ENCODE data around the gene FOXK1. TPM values are rescaled to one million over a fixed set of nuclear protein-coding genes. Genes with fewer than 3 reads are reported as not detected.
"Not testable (repeated sequence)": the region's sequence is repeated elsewhere in the genome, so short reads cannot be mapped to it uniquely, and the experiment has no call there.

Gene FOXK1
- total and polyA plus RNA-seq, 12 donors: 3.6 to 30.6 (median 24.2) TPM

DNA sequence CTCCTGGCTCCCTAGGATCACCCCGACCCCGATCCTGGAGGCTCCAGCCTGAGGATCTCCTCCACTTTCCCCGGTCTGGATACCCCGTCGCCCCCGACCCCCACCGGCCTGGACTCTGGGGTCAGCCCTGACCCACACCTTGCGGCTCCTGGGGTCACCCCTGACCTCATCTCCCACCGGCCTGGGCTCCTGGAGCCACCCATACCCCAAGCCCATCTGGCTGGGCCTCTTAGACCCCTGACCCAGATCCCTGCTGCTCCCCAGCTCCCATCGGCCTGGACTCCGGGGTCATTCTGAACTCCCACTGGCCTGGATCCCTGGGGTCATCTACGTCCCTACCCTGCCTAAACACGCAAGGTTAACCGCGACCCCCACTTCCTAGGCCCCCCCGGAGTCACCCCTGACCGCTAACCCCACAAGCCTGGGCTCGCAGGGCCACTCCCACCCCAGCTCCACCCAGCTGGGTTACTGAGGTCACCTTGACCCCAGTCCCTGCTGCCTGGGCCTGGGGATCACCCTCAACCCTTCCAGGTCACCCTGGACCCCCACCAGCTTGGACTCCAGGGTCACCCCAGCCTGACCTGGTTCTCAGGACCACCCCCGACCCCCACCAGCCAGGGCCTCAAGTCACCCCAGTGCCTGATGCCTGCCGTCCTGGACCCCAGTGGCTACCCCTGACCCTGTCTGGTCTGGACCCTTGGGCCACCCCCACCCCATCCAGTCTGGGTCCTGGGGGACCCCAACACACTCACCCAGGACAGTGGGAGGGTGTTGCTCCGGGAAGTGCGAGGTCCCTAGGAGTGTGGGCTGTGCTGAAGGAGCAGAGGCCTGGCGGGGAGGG is 1.2 kb downstream of the FOXK1 start:
- peaks cover 6 to 52% (median 35%) of the 10 kb centered on the region in 9 donors for H3K4me1 ChIP-seq

DNA sequence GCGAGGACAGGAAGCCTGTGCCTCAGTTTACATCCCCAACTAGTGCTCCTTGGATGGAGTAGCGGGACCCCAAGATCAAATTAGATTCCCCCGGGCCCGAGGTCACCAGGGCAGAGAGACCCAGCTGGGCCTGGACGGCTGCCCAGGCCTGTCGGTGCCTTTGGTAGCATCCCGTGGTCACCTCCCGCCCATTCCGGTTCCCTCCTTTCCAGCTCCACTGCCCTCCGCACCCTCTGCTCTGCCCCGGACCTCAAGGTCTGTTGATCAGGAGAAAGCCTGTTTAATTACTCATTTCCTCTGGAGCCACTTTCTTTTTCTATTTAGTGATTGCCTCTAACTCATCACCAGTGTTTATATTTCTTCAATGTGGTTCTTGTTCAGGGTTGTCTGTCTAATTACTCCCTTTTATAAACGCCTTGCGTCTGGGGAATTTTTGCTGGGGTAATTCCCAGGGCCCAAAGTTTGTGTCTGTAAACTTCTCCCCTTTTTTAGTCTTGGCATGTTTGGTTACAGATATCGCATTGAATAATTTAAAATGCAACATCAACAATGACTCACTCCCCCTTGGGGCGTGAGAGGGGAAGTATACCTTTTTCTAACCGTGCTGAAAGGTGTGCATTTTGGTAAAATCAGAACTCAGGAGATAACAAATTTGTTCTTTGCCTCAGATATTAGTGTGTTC is 1.9 kb downstream of the FOXK1 start:
- Histone ChIP-seq H3K4me1 (peaks cover 6 to 60% (median 39%) of the 10 kb centered on the region in 9 donors), H3K27me3 (no peaks in the 10 kb centered on the region), H3K4me3 (peak overlapping the region; percentile 42 to 99 (median 93)), H3K27ac (peak overlapping the region; percentile 91 to 98 (median 95)), H3K36me3 (peaks cover 0 to 7% (median 0%) of the 10 kb centered on the region in 9 donors), H3K9me3 (no peaks in the 10 kb centered on the region)
- intact Hi-C loops (cut with DNase I): loop anchor here (2.0 to 10.0 kb wide), 13 partner anchors 33 to 73 kb away; no protein-coding TSS in a partner anchor
- TF ChIP-seq, protein P1, sequence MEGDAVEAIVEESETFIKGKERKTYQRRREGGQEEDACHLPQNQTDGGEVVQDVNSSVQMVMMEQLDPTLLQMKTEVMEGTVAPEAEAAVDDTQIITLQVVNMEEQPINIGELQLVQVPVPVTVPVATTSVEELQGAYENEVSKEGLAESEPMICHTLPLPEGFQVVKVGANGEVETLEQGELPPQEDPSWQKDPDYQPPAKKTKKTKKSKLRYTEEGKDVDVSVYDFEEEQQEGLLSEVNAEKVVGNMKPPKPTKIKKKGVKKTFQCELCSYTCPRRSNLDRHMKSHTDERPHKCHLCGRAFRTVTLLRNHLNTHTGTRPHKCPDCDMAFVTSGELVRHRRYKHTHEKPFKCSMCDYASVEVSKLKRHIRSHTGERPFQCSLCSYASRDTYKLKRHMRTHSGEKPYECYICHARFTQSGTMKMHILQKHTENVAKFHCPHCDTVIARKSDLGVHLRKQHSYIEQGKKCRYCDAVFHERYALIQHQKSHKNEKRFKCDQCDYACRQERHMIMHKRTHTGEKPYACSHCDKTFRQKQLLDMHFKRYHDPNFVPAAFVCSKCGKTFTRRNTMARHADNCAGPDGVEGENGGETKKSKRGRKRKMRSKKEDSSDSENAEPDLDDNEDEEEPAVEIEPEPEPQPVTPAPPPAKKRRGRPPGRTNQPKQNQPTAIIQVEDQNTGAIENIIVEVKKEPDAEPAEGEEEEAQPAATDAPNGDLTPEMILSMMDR (IDR thresholded peaks at IDR 0.05): peak in 3 of 9 donors; percentile 14 to 26 (median 25)
- 3 to 4% methylated on average over 16 of the region's 16 CpGs for WGBS, 2 donors
- ATAC-seq: peak; percentile 52 to 90 (median 85)
- DNase-seq: peak; percentile 64 to 78

More for the DNA sequence above, 1.2 kb downstream of the FOXK1 start:
- Histone ChIP-seq H3K27ac (peak overlapping the region; percentile 91 to 98 (median 95)), H3K4me3 (peak overlapping the region; percentile 42 to 99 (median 93)), H3K9me3 (no peaks in the 10 kb centered on the region), H3K36me3 (peaks cover 0 to 7% (median 0%) of the 10 kb centered on the region in 9 donors), H3K27me3 (no peaks in the 10 kb centered on the region)
- ATAC-seq (peak; percentile 44 to 82 (median 75)), DNase-seq (peak; percentile 38 to 48)
- intact Hi-C loops (cut with DNase I): loop anchor here (2.0 to 10.0 kb wide), 13 partner anchors 34 to 72 kb away; no protein-coding TSS in a partner anchor
- 1 to 2% methylated on average over 22 to 23 of the region's 23 CpGs for WGBS, 2 donors
- TF ChIP-seq, protein P1 (IDR thresholded peaks at IDR 0.05): no peak

DNA sequence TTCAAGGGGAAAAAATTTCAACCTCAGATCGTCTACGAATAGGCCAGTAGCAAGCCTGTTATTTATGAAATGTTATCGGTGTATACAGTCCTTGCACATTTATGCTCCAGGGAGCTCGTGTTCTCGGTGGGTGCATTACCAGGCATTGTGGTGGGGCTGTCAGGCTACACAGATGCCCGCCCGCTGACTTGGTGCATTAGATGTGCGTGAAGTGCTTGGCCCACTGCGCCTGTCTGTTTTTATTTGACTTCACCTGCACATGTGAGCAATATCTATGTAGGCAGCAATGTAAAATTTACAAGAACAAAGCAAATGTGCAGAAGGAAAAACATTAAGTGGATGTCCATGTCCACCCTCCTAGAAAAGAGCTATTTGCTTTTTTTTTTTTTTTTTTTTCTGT is 2.8 kb downstream of the FOXK1 start:
- intact Hi-C loops (cut with DNase I): loop anchor here in 7 of 10 donors (5.0 to 10.0 kb wide), 8 partner anchors 32 to 67 kb away; no protein-coding TSS in a partner anchor
- TF ChIP-seq, protein P1 (IDR thresholded peaks at IDR 0.05): no peak
- H3K4me3 ChIP-seq: peak overlapping the region in 6 of 10 donors; percentile 76 to 99 (median 94)
- H3K4me1 ChIP-seq: peaks cover 6 to 67% (median 47%) of the 10 kb centered on the region in 9 donors
- H3K27ac ChIP-seq: peak overlapping the region in 9 of 10 donors; percentile 91 to 98 (median 96)
- WGBS, 2 donors: 64 to 70% methylated on average over 9 of the region's 9 CpGs
- no peak for ATAC-seq
- no peaks in the 10 kb centered on the region for H3K9me3 ChIP-seq
- H3K27me3 ChIP-seq: no peaks in the 10 kb centered on the region
- DNase-seq: no peak
- H3K36me3 ChIP-seq: peaks cover 0 to 7% (median 0%) of the 10 kb centered on the region in 9 donors

DNA sequence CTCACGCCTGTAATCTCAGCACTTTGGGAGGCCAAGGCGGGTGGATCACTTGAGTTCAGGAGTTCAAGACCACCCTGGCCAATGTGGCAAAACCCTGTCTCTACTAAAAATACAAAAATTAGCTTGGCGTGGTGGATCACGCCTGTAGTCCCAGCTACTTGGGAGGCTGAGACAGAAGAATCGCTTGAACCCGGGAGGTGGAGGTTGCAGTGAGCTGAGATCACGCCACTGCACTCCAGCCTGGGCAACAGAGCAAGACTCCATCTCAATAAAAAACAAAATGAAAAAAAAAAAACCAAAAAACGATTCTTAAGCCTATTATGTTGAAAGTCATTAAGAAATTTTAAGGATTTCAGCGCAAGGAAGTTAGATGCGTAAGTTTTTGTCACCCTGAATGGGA is 3.6 kb downstream of the FOXK1 start:
- Histone ChIP-seq H3K27ac (peak overlapping the region in 1 of 10 donors; percentile 97), H3K4me1 (peaks cover 6 to 75% (median 56%) of the 10 kb centered on the region in 9 donors)
- not testable (repeated sequence) for ATAC-seq, H3K4me3 ChIP-seq, H3K9me3 ChIP-seq, H3K36me3 ChIP-seq, H3K27me3 ChIP-seq, DNase-seq
- 91 to 97% methylated on average over 10 of the region's 10 CpGs for WGBS, 2 donors
- intact Hi-C loops (cut with DNase I): loop anchor here in 1 of 10 donors (10.0 kb wide), 1 partner anchor 59 kb away; no protein-coding TSS in a partner anchor

Measured in heart right ventricle (tissue), 16 donors.